Stromal cell of bone marrow (primary cell): Measurements from ENCODE around the gene ANAPC4.

Experiments
- DNase-seq: peaks from one replicate; pipeline ENCODE4 v3.0.0-alpha.2; 2012; ENCODE audit warnings: low read depth

Gene ANAPC4

GRCh38 chr4:25378437-25378743, 1.3 kb downstream of the ANAPC4 start:
- no peak for DNase-seq

DNA sequence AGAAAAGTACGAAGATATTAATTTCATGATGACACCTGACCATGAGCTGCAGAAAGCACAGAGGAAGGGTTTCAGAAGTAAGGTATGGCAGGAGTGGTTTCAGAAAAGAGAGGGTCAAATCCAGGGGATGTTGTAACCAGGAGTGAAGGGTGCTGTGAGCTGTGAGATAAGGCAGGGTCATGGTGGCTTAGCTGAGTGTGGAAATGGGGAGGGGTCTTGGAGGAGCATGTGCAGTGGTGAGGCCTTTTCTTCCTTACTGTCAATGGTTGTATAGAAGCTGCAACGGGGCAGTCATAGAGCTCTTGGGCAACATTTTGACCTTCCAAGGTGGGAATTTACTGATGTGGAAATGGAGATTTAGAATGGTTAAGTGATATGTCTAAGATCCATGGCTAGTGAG, 2.5 kb downstream of the ANAPC4 start:
- no peak for DNase-seq

- no peak for DNase-seq
Observed at GRCh38 chr4:25383647-25384046, 6.6 kb downstream of the ANAPC4 start.

GRCh38 chr4:25386926-25387325, 9.9 kb downstream of the ANAPC4 start:
- DNase-seq: no peak

- DNase-seq: no peak
Observed at GRCh38 chr4:25397305-25397704, 20.2 kb downstream of the ANAPC4 start.

DNA sequence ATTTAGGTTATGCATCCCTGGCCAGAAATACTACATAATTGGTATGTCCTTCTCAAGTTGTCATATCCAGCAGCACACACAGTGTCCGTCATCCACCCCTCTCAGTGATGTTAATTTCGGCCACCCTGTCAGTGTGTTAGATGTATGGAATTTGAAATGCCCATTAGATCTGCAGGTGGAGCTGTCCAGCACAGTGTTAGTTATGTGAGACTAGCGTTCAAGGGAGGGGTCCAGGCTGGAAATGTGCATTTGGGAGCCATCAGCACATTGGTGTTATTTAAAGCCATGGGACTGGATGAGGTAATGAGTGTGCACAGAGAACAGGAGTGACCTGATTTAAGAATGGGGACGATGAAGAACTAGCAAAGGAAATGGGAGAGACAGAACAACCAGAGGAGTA, 22.4 kb downstream of the ANAPC4 start:
- no peak for DNase-seq

- no peak for DNase-seq
Observed at GRCh38 chr4:25401066-25401465, 24.0 kb downstream of the ANAPC4 start.

DNA sequence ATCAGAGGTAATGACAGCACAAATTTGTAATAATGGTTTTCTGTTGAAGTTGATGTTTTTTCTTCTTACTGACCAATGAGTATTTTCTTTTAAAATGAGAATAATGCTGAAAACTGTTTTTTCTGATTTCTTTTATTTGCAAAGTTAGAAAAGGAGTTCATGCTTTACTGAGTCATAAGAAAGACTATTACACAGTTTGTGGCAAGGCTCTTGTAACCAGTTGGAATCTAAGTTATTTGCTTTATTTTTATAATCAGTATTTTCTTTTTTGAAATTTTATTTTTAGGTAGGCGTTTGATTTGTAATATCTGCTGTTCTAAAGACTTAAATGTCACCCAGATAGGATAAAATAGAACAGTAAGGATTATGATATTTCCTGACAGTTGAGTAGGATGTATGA, 25.5 kb downstream of the ANAPC4 start:
- DNase-seq: peak; percentile 26

GRCh38 chr4:25403699-25404098, 26.6 kb downstream of the ANAPC4 start:
- DNase-seq: no peak

- no peak for DNase-seq
Observed at GRCh38 chr4:25405453-25405852, 28.4 kb downstream of the ANAPC4 start.

GRCh38 chr4:25406081-25406692, 29.1 kb downstream of the ANAPC4 start:
- peak; percentile 52 for DNase-seq

- DNase-seq: no peak
Observed at GRCh38 chr4:25410820-25411529, 33.9 kb downstream of the ANAPC4 start.

GRCh38 chr4:25413261-25413660, 36.2 kb downstream of the ANAPC4 start:
- no peak for DNase-seq

DNA sequence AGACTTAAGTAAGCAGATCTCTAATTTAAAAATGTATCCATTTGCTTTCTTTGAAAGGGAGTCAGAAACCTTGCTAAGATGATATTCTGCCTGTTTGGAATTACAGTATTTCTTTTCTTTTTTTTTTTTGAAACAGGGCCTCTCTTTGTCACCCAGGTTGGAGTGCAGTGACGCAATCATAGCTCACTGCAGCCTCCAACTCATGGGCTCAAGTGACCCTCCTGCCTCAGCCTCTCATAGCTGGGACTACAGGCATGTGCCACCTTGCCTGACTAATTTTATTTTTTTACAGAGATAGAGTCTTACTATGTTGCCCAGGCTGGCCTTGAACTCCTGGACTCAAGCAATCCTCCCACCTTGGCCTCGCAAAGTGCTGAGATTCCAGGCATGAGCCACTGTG, 40.0 kb downstream of the ANAPC4 start:
- no peak for DNase-seq

DNA sequence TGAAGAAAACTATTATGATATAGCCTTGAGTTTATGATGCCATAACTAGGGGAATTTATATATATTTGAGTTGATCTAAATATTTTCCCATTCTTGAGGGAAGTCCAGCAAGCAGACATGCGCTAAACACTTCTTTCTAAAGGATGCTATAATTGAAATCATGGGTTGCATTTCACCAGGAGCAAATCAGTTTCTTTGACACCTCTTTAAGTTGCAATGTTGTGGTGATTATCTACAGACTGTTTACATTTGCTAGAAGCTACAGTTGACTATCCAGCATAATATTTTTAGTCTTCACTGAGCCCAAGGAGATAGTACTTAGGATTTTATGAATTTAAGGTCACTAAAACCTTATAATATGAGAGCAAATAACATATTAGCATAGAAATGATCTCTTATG, 43.9 kb downstream of the ANAPC4 start:
- DNase-seq: no peak

GRCh38 chr4:25421816-25422525, 44.9 kb downstream of the ANAPC4 start:
- no peak for DNase-seq

DNA sequence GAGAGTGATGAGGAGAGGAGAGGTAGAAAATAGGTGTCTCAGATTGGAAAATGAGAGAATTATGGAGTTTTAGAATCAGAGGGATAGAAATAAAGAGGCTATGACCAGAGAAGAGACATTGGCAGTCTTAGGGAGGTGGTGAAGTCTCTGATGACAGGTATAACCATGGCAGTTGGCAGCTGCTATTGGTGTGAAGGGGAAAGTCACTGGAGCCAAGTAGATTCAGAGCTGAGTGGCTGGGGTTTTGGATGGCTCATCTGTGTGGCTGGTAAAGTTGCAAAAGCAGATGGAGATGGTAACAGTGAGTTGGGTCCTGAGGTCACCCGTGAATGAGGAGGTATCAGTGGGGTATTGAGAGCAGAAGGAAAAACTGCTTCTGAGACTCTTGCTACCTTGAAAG, 46.5 kb downstream of the ANAPC4 start:
- no peak for DNase-seq

- DNase-seq: no peak
Observed at GRCh38 chr4:25424539-25425228, 47.6 kb downstream of the ANAPC4 start.

GRCh38 chr4:25425361-25425760, 48.3 kb downstream of the ANAPC4 start:
- DNase-seq: no peak

- no peak for DNase-seq
Observed at GRCh38 chr4:25427871-25428270, 50.8 kb downstream of the ANAPC4 start.

DNA sequence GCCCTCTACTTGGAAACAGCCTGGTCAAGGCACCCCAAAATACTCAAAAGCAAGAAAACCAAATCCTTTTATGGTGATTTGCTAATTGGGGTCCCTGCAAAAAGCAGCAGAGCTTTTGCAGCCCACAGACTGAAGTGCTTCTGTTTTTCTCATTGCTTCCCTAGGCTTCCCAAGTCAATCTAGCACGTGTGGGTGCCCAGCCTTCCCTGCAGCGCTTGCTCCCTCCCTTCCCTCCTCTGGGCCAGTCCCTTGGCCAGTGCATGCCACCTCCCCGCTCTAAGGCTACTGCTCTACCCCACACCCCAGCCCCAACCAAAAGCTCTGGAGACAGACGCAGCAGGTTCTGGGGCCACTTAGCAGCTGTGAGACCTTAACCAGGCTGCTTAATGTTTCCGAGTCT, 53.6 kb downstream of the ANAPC4 start:
- DNase-seq: no peak

DNA sequence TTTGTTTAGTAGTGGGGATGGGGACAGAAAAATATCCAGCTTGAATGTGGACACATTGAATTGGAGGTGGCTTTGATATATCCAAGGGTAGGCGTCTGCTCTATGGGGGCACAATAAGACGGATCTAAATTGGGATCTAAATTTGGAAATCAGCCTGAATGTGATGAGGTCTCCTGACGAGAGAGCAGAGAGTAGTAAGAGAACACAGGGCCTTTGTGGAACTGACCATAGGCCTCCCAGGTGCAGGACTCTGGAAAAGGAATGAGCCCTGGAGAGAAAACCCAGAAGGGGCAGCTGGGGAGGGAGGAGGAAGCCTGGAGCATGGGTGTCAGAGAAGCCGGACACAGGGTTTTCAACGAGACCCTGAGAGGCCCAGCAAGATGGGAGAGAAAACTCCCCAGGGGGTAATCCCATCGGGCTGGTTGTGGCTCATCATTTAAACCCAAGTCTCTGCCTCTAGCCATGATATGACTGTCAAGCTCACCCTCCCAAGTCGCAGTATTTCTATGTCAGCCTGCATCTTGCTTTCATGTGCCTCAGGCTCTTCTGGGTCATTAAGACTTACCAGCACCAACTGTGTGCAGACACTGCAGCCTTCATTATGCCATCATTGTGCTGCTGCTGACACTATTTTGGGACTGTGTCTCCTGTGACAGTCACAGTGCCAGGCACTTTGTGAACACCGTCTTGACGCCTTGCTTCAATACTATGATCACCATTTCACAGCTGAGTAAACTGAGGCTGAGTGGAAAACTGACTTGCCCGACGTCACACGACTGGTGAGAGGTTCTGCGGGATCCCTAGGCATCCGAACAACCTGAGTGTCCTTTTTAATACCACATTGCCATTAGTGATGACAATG, 57.1 kb downstream of the ANAPC4 start:
- DNase-seq: no peak
